K562 (cell line): Measurements from ENCODE around the gene MIR17HG. TPM values are rescaled to one million over a fixed set of nuclear protein-coding genes. Genes with fewer than 3 reads are reported as not detected.

Experiments used
- ATAC-seq: fragments of 200-7000 bp; cut with Tn5 transposase; 3 replicates; pipeline ENCODE4 v1.9.1; 2020; ENCODE audit warnings: moderate library complexity
- BruUV-seq: library from RNA; stranded (reverse); fragments of 400-500 nt; replicated peaks from 2 replicates; lab custom pipeline; 2021; lab: Mats Ljungman, UMichigan
- CTCF ChIA-PET: fragments of 300-600 bp; formaldehyde crosslinking; extraction: SDS; loops from one replicate; lab custom pipeline; 2021; ENCODE audit warnings: low intra/inter-chr PET ratio; lab: Yijun Ruan, JAX
- POLR2A ChIA-PET: fragments of 300-600, 350-650 bp; sonication (Branson Sonifier 250); formaldehyde crosslinking; extraction: SDS; loops from one replicate; lab custom pipeline; 2021; ENCODE audit warnings: antibody characterized with exemption, inconsistent platforms; lab: Yijun Ruan, JAX
- DNase-seq, 4 experiments: peaks; one replicate each; pipeline versions ENCODE4 v3.0.0 to v3.0.0-alpha.2; 2011 to 2018; ENCODE audit warnings: low spot score in 3 of 4, mixed read lengths in 3 of 4; ENCODE audit errors: extremely low read depth in 1 of 4
- FAIRE-seq: peaks from 2 replicates; lab custom pipeline; 2011; peaks lifted over from hg19 to GRCh38; lab: Jason Lieb, UNC
- H2AFZ ChIP-seq: 2 replicates; pipeline ENCODE4 v1.6.0; 2011; ENCODE audit warnings: low read depth, low read length, control low read depth, inconsistent platforms
- H3K27ac ChIP-seq: fragments of 200-600 bp; 3 replicates; pipeline ENCODE4 v1.8.0; 2011; ENCODE audit warnings: low read depth, mild to moderate bottlenecking, control low read depth, inconsistent platforms, low read length, moderate library complexity, mixed read lengths; ENCODE audit errors: extremely low read depth
- H3K27me3 ChIP-seq, 2 experiments: fragments of 300-600 bp in 1 of 2; 2 replicates in 1 of 2; 3 replicates in 1 of 2; pipeline versions ENCODE4 v1.6.0 to v1.8.0; 2011; ENCODE audit warnings: inconsistent platforms in 2 of 2, low read length in 2 of 2, mild to moderate bottlenecking in 1 of 2, mixed read lengths in 1 of 2, moderate library complexity in 1 of 2; ENCODE audit not compliant: control insufficient read depth in 2 of 2, insufficient read depth in 2 of 2
- H3K36me3 ChIP-seq: fragments of 300-600 bp; 3 replicates; pipeline ENCODE4 v1.8.0; 2011; ENCODE audit warnings: mild to moderate bottlenecking, low read length, inconsistent platforms; ENCODE audit not compliant: control insufficient read depth, insufficient read depth
- H3K4me1 ChIP-seq, 2 experiments: fragments of 200-600 bp in 1 of 2; replicated peaks in 1 of 2; 2 replicates in 1 of 2; 3 replicates in 1 of 2; pipeline versions ENCODE4 v1.5.1 to v1.8.0; 2011; ENCODE audit warnings: inconsistent platforms in 2 of 2, low read length in 2 of 2, mild to moderate bottlenecking in 1 of 2, mixed read lengths in 1 of 2, moderate library complexity in 1 of 2; ENCODE audit not compliant: control insufficient read depth in 2 of 2, insufficient read depth in 2 of 2
- H3K4me2 ChIP-seq: 2 replicates; pipeline ENCODE4 v1.6.1; 2011; ENCODE audit warnings: low read length, control low read depth, inconsistent platforms, mixed read lengths; ENCODE audit not compliant: insufficient read depth
- H3K4me3 ChIP-seq: fragments of 200-600 bp; sonication (generic), shearing (Covaris generic); 2 replicates; pipeline ENCODE4 v1.5.1; 2016; ENCODE audit warnings: control low read depth, inconsistent platforms
- H3K79me2 ChIP-seq: fragments of 200-600 bp; 3 replicates; pipeline ENCODE4 v1.8.0; 2011; ENCODE audit warnings: low read length, inconsistent platforms; ENCODE audit not compliant: control insufficient read depth, insufficient read depth
- H3K9ac ChIP-seq, 2 experiments: 2 replicates each; pipeline versions ENCODE4 v1.6.0 to v1.6.1; 2011; ENCODE audit warnings: low read depth in 2 of 2, low read length in 2 of 2, control low read depth in 1 of 2, inconsistent platforms in 1 of 2, mild to moderate bottlenecking in 1 of 2, mixed read lengths in 1 of 2; ENCODE audit not compliant: insufficient read depth in 1 of 2
- H3K9me1 ChIP-seq: one replicate; pipeline ENCODE4 v1.6.0; 2011; ENCODE audit warnings: inconsistent platforms, mild to moderate bottlenecking, low read length, moderate library complexity; ENCODE audit not compliant: control insufficient read depth, insufficient read depth
- H3K9me3 ChIP-seq: replicated peaks from 2 replicates; pipeline ENCODE4 v1.5.1; 2011; ENCODE audit warnings: low read depth, low read length, inconsistent platforms; ENCODE audit not compliant: control insufficient read depth, insufficient read depth
- H4K20me1 ChIP-seq: replicated peaks from 2 replicates; pipeline ENCODE4 v1.6.1; 2011; ENCODE audit warnings: low read length, inconsistent platforms, mixed read lengths; ENCODE audit not compliant: control insufficient read depth, insufficient read depth
- BRD4 ChIP-seq: fragments of 200-600 bp; sonication (generic); IDR thresholded peaks from 2 replicates; pipeline ENCODE4 v1.6.1; 2017; ENCODE audit warnings: inconsistent platforms
- CBX2 ChIP-seq: fragments of 200-600 bp; sonication (generic); IDR thresholded peaks from one replicate; pipeline ENCODE4 v1.6.1; 2012; ENCODE audit warnings: mild to moderate bottlenecking, low read length, inconsistent platforms; ENCODE audit not compliant: insufficient read depth, poor library complexity, severe bottlenecking
- CC2D1A ChIP-seq: fragments of 450-650 bp; IDR thresholded peaks from 2 replicates; pipeline ENCODE4 v1.6.1; 2017; ENCODE audit warnings: mild to moderate bottlenecking
- CTCFL ChIP-seq: IDR thresholded peaks from 2 replicates; pipeline ENCODE4 v1.6.1; 2011; ENCODE audit warnings: borderline replicate concordance, low read depth, mild to moderate bottlenecking, moderate library complexity, low read length; ENCODE audit not compliant: insufficient read depth, poor library complexity, severe bottlenecking
- E2F8 ChIP-seq: fragments of 450-650 bp; IDR thresholded peaks from 2 replicates; pipeline ENCODE4 v1.7.1; 2018; ENCODE audit warnings: mild to moderate bottlenecking, low read depth; ENCODE audit not compliant: partially characterized antibody
- ETV1 ChIP-seq: fragments of 450-650 bp; conservative IDR thresholded peaks from 2 replicates; pipeline ENCODE4 v1.6.1; 2016; ENCODE audit warnings: missing genetic modification characterization, control low read depth, low read depth, missing compliant biosample characterization
- ETV5 ChIP-seq: sonication (generic); formaldehyde crosslinking; IDR thresholded peaks from 2 replicates; pipeline ENCODE4 v1.4.0; 2020; ENCODE audit warnings: low read depth, mild to moderate bottlenecking, missing genetic modification reagents
- HMGN3 ChIP-seq: IDR thresholded peaks from 2 replicates; pipeline ENCODE4 v1.6.1; 2011; ENCODE audit warnings: borderline replicate concordance, low read depth, mild to moderate bottlenecking, mixed read lengths, low read length; ENCODE audit not compliant: insufficient read length; ENCODE audit errors: extremely low read depth
- KDM2B ChIP-seq: fragments of 250-450 bp; sonication (Bioruptor Pico); IDR thresholded peaks from 2 replicates; pipeline ENCODE4 v1.8.0; 2021; ENCODE audit warnings: mild to moderate bottlenecking, moderate library complexity
- NR2C1 ChIP-seq, 2 experiments: fragments of 450-650 bp; IDR thresholded peaks; 2 replicates each; pipeline ENCODE4 v1.6.1; 2017; ENCODE audit warnings: mild to moderate bottlenecking in 2 of 2, antibody characterized with exemption in 1 of 2, inconsistent platforms in 1 of 2, missing compliant biosample characterization in 1 of 2, missing genetic modification characterization in 1 of 2
- PURB ChIP-seq: sonication (generic); formaldehyde crosslinking; IDR thresholded peaks from 2 replicates; pipeline ENCODE4 v1.9.0; 2021; ENCODE audit warnings: low read depth, mild to moderate bottlenecking, missing genetic modification reagents
- RHOXF2B ChIP-seq: fragments of 250-450 bp; sonication (Bioruptor Pico); conservative IDR thresholded peaks from 2 replicates; pipeline ENCODE4 v1.5.1; 2021
- SAFB ChIP-seq: fragments of 200-400 bp; formaldehyde crosslinking; IDR thresholded peaks from 2 replicates; pipeline ENCODE4 v1.6.1; 2017; ENCODE audit warnings: low read depth, low read length, borderline replicate concordance
- SLC30A9 ChIP-seq: fragments of 250-450 bp; sonication (Bioruptor Pico); IDR thresholded peaks from 2 replicates; pipeline ENCODE4 v1.8.0; 2022; ENCODE audit warnings: mild to moderate bottlenecking, moderate library complexity
- ZKSCAN8 ChIP-seq: fragments of 200-800 bp; sonication (Bioruptor generic); IDR thresholded peaks from 2 replicates; pipeline ENCODE4 v1.6.1; 2016; ENCODE audit warnings: missing genetic modification characterization, missing compliant biosample characterization
- WGBS: fragments of 100-300 bp; shearing (Covaris generic); methylation state at CpG from one replicate; pipeline ENCODE4 v1.1.6; 2016; ENCODE audit warnings: low coverage, mixed read lengths; ENCODE audit not compliant: insufficient coverage; ENCODE audit errors: missing lambda C conversion rate; 5-methylcytosine and 5-hydroxymethylcytosine counted together
- in situ Hi-C: fragments of 300-500 bp; cut with MboI; formaldehyde crosslinking; loops from 4 replicates; pipeline ENCODE4 v1.15.0; 2018; ENCODE audit warnings: inconsistent platforms, mixed read lengths
- intact Hi-C: fragments of 100-400 bp; cut with micrococcal nuclease; formaldehyde crosslinking; loops from 2 replicates; pipeline ENCODE4 v1.14.2; 2022
- polyA plus RNA-seq, 8 experiments: library from polyadenylated mRNA; depleted of rRNA in 4 of 8; stranded (reverse) in 5 of 8; unstranded in 3 of 8; fragments of >200 nt; fragmentation: Nextera tagmentation in 2 of 8; fragmentation: Illumina TruSeq in 1 of 8; extraction: Ambion mirVana in 2 of 8; extraction: Trizol in 1 of 8; gene quantifications; 2 replicates each; pipeline versions ENCODE4 v1.2.1 to v1.2.3, GENCODE V29; 2011 to 2014; ENCODE audit warnings: inconsistent platforms in 1 of 8, missing spikeins in 1 of 8
- total RNA-seq, 7 experiments: library from RNA; depleted of rRNA in 6 of 7; stranded (reverse); fragments of >200 nt in 6 of 7; fragmentation: Illumina TruSeq in 2 of 7; extraction: Trizol in 2 of 7; gene quantifications; 2 replicates each; pipeline versions ENCODE4 v1.2.1 to v1.2.3, GENCODE V29; 2011 to 2021; ENCODE audit warnings: low replicate concordance in 1 of 7

MIR17HG gene
- total and polyA plus RNA-seq, 9 of the 15 experiments (the other 6 are each of a cell fraction or from before 2014, with no cell fraction given), result 44.2 to 218 (median 77.8) TPM

- Histone ChIP-seq H2AFZ (0 out of 2 replicates have a peak overlapping the region, but pooled peaks have one; percentile 3), H3K4me3 (no peak overlapping the region), H3K27me3 (peaks cover 13 to 17% of the 10 kb centered on the region in 2 experiments), H3K4me1 (peaks cover 0 to 13% of the 10 kb centered on the region in 2 experiments; a peak in 3 of 5 replicates), H3K4me2 (no peak overlapping the region), H3K36me3 (no peaks in the 10 kb centered on the region), H3K9ac (no peak overlapping the region), H4K20me1 (no peaks in the 10 kb centered on the region), H3K79me2 (no peaks in the 10 kb centered on the region), H3K9me3 (no peaks in the 10 kb centered on the region), H3K27ac (no peak overlapping the region), H3K9me1 (no peaks in the 10 kb centered on the region)
- DNase-seq (no peak), ATAC-seq (no peak), FAIRE-seq (no peak)
- POLR2A ChIA-PET, result interaction anchor here (0.6 to 1.6 kb wide), 9 partner anchors 9 to 388 kb away, joined by 3 to 5 read pairs (median 4); partner anchors contain the start of gene MIR17HG
- CTCF ChIA-PET, result no interaction called here
- intact Hi-C loops, result loop anchor here (5.0 kb wide), 1 partner anchor 33 kb away; no protein-coding TSS in a partner anchor
- in situ Hi-C loops, result no loop called here
- 2% methylated on average over 6 of the region's 6 CpGs for WGBS
- no TSS peak for BruUV-seq
- no peak for TF ChIP-seq SLC30A9 (CRISPR knock-in tag)
- TF ChIP-seq RHOXF2B (CRISPR knock-in tag), result no peak
- no peak for TF ChIP-seq ETV1 (tag)
- no peak for TF ChIP-seq CC2D1A
- TF ChIP-seq CBX2, result no peak
- TF ChIP-seq KDM2B (CRISPR knock-in tag), result no peak
- no peak for TF ChIP-seq E2F8
- no peak for TF ChIP-seq ETV5 (CRISPR knock-in tag)
- TF ChIP-seq NR2C1 (IDR thresholded peaks at IDR 0.05), result no peak
- TF ChIP-seq NR2C1 (tag; IDR thresholded peaks at IDR 0.05), result no peak
- no peak for TF ChIP-seq SAFB
- no peak for TF ChIP-seq ZKSCAN8 (CRISPR knock-in tag)
- no peak for TF ChIP-seq HMGN3
- no peak for TF ChIP-seq BRD4
- TF ChIP-seq PURB (CRISPR knock-in tag), result no peak
- no peak for TF ChIP-seq CTCFL
These were observed 52.5 kb downstream of the MIR17HG start for GRCh38 chr13:91400063-91400399.
